Esophagus muscularis mucosa (tissue), 4 donors: ENCODE data around the gene CC2D2A. TPM values are rescaled to one million over a fixed set of nuclear protein-coding genes. Genes with fewer than 3 reads are reported as not detected.

Experiments
- DNase-seq: peaks from one replicate; pipeline ENCODE4 v3.0.0-alpha.2; 2017; ENCODE audit errors: extremely low spot score
- H3K27ac ChIP-seq, 4 donors: fragments of 200-600 bp; sonication (generic); replicated peaks in 1 of 4; 1 replicate in 3 of 4; 2 replicates in 1 of 4; pipeline ENCODE4 v1.5.1; 2016 to 2019; ENCODE audit warnings: mild to moderate bottlenecking in 1 of 4
- H3K27me3 ChIP-seq, 4 donors: fragments of 200-600 bp; sonication (generic); one replicate each; pipeline versions ENCODE4 v1.5.1 to v1.6.0; 2016 to 2019
- H3K36me3 ChIP-seq, 4 donors: fragments of 200-600 bp; sonication (generic); one replicate each; pipeline ENCODE4 v1.5.1; 2016 to 2019
- H3K4me1 ChIP-seq, 4 donors: fragments of 200-600 bp; sonication (generic); one replicate each; pipeline ENCODE4 v1.5.1; 2016 to 2019
- H3K4me3 ChIP-seq, 4 donors: fragments of 200-600 bp; sonication (generic); 1 replicate in 2 of 4; 2 replicates in 2 of 4; pipeline ENCODE4 v1.5.1; 2016 to 2019; ENCODE audit warnings: mild to moderate bottlenecking in 4 of 4, moderate library complexity in 1 of 4
- H3K9me3 ChIP-seq, 4 donors: fragments of 200-600 bp; sonication (generic); 1 replicate in 3 of 4; 2 replicates in 1 of 4; pipeline ENCODE4 v1.5.1; 2016 to 2019
- CTCF ChIP-seq, 3 experiments: fragments of 200-600 bp in 2 of 3; fragments of 450-650 bp in 1 of 3; sonication (generic) in 2 of 3; IDR thresholded peaks; one replicate each; pipeline ENCODE4 v1.5.1; 2017 to 2019; ENCODE audit warnings: antibody characterized with exemption in 3 of 3, mild to moderate bottlenecking in 2 of 3, moderate library complexity in 1 of 3
- EP300 ChIP-seq: sonication (generic); formaldehyde crosslinking; IDR thresholded peaks from one replicate; pipeline ENCODE4 v1.6.1; 2017; ENCODE audit warnings: antibody characterized with exemption
- POLR2A ChIP-seq: fragments of 450-650 bp; IDR thresholded peaks from one replicate; pipeline ENCODE4 v1.6.1; 2017; ENCODE audit warnings: antibody characterized with exemption, moderate library complexity, mild to moderate bottlenecking, low read depth
- POLR2AphosphoS5 ChIP-seq, 2 donors: sonication (generic); formaldehyde crosslinking; IDR thresholded peaks; one replicate each; pipeline ENCODE4 v1.6.1; 2017; ENCODE audit warnings: antibody characterized with exemption in 2 of 2
- WGBS: methylation state at CpG from one replicate; pipeline ENCODE4 v1.1.5; 2018; 5-methylcytosine and 5-hydroxymethylcytosine counted together
- intact Hi-C: fragments of 100-400 bp; cut with DNase I; formaldehyde crosslinking; loops from one replicate; pipeline ENCODE4 v1.15.1; 2023
- total RNA-seq, 4 donors: library from RNA; depleted of rRNA; stranded (reverse); fragments of >200 nt; gene quantifications; one replicate each; pipeline versions ENCODE4 v1.1.0 to v1.2.1, GENCODE V29; 2016

The CC2D2A gene
- total RNA-seq, 4 donors from 2014 or later, result 23.0 to 59.7 (median 45.0) TPM

- DNase-seq, result no peak
- Histone ChIP-seq H3K27ac (no peak overlapping the region), H3K9me3 (no peaks in the 10 kb centered on the region), H3K4me3 (no peak overlapping the region), H3K4me1 (no peaks in the 10 kb centered on the region), H3K36me3 (peaks cover 7 to 55% (median 28%) of the 10 kb centered on the region in 4 donors), H3K27me3 (no peaks in the 10 kb centered on the region)
- 84% methylated on average over 5 of the region's 5 CpGs for WGBS
- intact Hi-C loops, result loop anchor here (1.0 kb wide), 1 partner anchor 44 kb away; no protein-coding TSS in a partner anchor
- TF ChIP-seq CTCF (IDR thresholded peaks at IDR 0.05) (no peak), POLR2AphosphoS5 (IDR thresholded peaks at IDR 0.05) (no peak), POLR2A (no peak), EP300 (no peak)
Measured at GRCh38 chr4:15551740-15552446, 82.2 kb downstream of the CC2D2A start.

GRCh38 chr4:15552557-15553362, 83.1 kb downstream of the CC2D2A start:
- Histone ChIP-seq H3K4me1 (no peaks in the 10 kb centered on the region), H3K27ac (no peak overlapping the region), H3K9me3 (no peaks in the 10 kb centered on the region), H3K4me3 (no peak overlapping the region), H3K36me3 (peaks cover 7 to 63% (median 30%) of the 10 kb centered on the region in 4 donors), H3K27me3 (no peaks in the 10 kb centered on the region)
- WGBS, result 95% methylated on average over 6 of the region's 6 CpGs
- intact Hi-C loops, result no loop called here
- no peak for DNase-seq
- TF ChIP-seq CTCF (IDR thresholded peaks at IDR 0.05) (no peak), POLR2AphosphoS5 (IDR thresholded peaks at IDR 0.05) (no peak), POLR2A (no peak), EP300 (no peak)

GRCh38 chr4:15556511-15557092, 86.9 kb downstream of the CC2D2A start:
- WGBS, result 92% methylated on average over 4 of the region's 4 CpGs
- intact Hi-C loops, result no loop called here
- DNase-seq, result no peak
- H3K27ac ChIP-seq, result no peak overlapping the region
- peaks cover 0 to 3% (median 2%) of the 10 kb centered on the region in 4 donors for H3K4me1 ChIP-seq
- no peak overlapping the region for H3K4me3 ChIP-seq
- peaks cover 7 to 89% (median 38%) of the 10 kb centered on the region in 4 donors for H3K36me3 ChIP-seq
- TF ChIP-seq CTCF (IDR thresholded peaks at IDR 0.05), result no peak
- no peak for TF ChIP-seq POLR2A
- TF ChIP-seq POLR2AphosphoS5 (IDR thresholded peaks at IDR 0.05), result no peak
- TF ChIP-seq EP300, result no peak
- H3K9me3 ChIP-seq, result no peaks in the 10 kb centered on the region
- H3K27me3 ChIP-seq, result no peaks in the 10 kb centered on the region

GRCh38 chr4:15557786-15558550, 88.3 kb downstream of the CC2D2A start:
- peaks cover 12 to 80% (median 40%) of the 10 kb centered on the region in 4 donors for H3K36me3 ChIP-seq
- no peak overlapping the region for H3K27ac ChIP-seq
- no peaks in the 10 kb centered on the region for H3K27me3 ChIP-seq
- intact Hi-C loops, result no loop called here
- H3K4me1 ChIP-seq, result peaks cover 0 to 16% (median 11%) of the 10 kb centered on the region in 4 donors
- WGBS, result 86% methylated on average over 2 of the region's 2 CpGs
- no peak for TF ChIP-seq POLR2A
- no peaks in the 10 kb centered on the region for H3K9me3 ChIP-seq
- DNase-seq, result no peak
- no peak overlapping the region for H3K4me3 ChIP-seq
